OCI-LY3 (cell line): ENCODE measurements around the gene DOCK8.

Experiments used
- CTCF ChIP-seq: fragments of 200-600, 300-600 bp; sonication (generic); IDR thresholded peaks from 2 replicates; pipeline ENCODE4 v1.5.1; 2014; ENCODE audit warnings: antibody characterized with exemption, low read length, low read depth
- EZH2phosphoT487 ChIP-seq: fragments of 200-600 bp; shearing (Covaris generic); IDR thresholded peaks from 2 replicates; pipeline ENCODE4 v1.6.1; 2018; ENCODE audit warnings: antibody characterized with exemption, mixed run types, low read depth

DNA sequence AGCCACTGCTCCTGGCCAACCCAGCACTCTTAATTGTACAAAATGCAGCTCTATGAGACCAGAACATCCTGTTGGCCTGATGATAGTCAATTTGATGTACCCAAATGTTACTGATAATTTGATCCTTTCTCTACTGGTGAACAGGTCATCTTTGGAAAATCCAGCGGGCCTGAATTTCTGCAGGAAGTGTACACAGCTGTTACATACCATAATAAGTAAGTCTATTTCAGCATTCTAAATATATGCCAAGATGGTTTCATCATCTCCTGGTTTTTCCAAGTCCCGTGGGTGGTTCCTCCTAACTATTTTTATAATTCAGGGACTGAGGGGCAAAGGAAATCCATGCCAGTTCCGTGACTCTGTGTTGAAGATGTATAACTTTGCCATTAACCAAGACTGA is 155.4 kb downstream of the DOCK8 start:
- TF ChIP-seq CTCF (no peak), EZH2phosphoT487 (no peak)
